ENCODE data around the gene ELP5. TPM values are rescaled to one million over a fixed set of nuclear protein-coding genes. Genes with fewer than 3 reads are reported as not detected.
A peak's percentile ranks its signal among the peaks of the same experiment; 100 is the strongest.

Gene ELP5
- total and polyA plus RNA-seq, 10 of the 15 experiments (the other 5 are each of a cell fraction or from before 2014, with no cell fraction given) = 41.1 to 109 (median 77.5) TPM

DNA sequence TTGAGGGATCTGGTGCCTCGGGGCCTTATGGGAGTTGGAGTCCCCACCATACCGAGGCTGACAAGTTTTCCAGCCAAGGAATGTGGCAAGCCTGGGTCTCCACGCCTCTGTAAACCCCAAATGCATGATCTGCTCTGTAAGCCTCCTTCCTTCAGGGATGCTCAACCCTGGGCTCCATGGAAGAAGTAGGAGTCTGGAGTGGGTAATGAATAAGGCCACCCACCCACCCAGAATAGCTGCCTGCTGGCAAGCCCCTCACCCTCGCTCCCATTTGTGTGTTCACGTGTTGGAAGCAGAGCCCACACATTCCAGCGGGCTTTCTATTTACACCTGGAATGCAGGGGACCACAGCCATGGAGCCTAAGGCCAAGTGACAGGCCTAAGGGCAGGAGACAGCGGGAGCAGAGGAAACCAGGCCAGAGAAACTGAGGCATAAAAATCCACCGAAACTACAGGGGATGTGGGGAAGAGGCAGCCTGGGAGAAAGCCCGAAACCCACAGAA, 36.8 kb upstream of the ELP5 start (continued):
- TF ChIP-seq, protein P1, sequence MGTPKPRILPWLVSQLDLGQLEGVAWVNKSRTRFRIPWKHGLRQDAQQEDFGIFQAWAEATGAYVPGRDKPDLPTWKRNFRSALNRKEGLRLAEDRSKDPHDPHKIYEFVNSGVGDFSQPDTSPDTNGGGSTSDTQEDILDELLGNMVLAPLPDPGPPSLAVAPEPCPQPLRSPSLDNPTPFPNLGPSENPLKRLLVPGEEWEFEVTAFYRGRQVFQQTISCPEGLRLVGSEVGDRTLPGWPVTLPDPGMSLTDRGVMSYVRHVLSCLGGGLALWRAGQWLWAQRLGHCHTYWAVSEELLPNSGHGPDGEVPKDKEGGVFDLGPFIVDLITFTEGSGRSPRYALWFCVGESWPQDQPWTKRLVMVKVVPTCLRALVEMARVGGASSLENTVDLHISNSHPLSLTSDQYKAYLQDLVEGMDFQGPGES (IDR thresholded peaks at IDR 0.05) = 0 out of 2 replicates have a peak, but pooled peaks have one; percentile 15
- TF ChIP-seq, protein P2, sequence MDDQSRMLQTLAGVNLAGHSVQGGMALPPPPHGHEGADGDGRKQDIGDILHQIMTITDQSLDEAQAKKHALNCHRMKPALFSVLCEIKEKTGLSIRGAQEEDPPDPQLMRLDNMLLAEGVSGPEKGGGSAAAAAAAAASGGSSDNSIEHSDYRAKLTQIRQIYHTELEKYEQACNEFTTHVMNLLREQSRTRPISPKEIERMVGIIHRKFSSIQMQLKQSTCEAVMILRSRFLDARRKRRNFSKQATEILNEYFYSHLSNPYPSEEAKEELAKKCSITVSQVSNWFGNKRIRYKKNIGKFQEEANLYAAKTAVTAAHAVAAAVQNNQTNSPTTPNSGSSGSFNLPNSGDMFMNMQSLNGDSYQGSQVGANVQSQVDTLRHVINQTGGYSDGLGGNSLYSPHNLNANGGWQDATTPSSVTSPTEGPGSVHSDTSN (IDR thresholded peaks at IDR 0.05; ENCODE audit: insufficient replicate concordance, low read depth, low read length) = no peak
- TF ChIP-seq POLR2A (IDR thresholded peaks at IDR 0.05; ENCODE audit: low read depth, low read length) = no peak
- TF ChIP-seq FOXK2 (IDR thresholded peaks at IDR 0.05) = no peak
- 0 out of 2 replicates have a peak, but pooled peaks have one; percentile 36 for TF ChIP-seq CREB1 (IDR thresholded peaks at IDR 0.05; ENCODE audit: low read depth)
- no peak for TF ChIP-seq IKZF2 (IDR thresholded peaks at IDR 0.05)
- TF ChIP-seq, protein P3, sequence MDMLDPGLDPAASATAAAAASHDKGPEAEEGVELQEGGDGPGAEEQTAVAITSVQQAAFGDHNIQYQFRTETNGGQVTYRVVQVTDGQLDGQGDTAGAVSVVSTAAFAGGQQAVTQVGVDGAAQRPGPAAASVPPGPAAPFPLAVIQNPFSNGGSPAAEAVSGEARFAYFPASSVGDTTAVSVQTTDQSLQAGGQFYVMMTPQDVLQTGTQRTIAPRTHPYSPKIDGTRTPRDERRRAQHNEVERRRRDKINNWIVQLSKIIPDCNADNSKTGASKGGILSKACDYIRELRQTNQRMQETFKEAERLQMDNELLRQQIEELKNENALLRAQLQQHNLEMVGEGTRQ (IDR thresholded peaks at IDR 0.05; ENCODE audit: borderline replicate concordance, low read depth, low read length) = no peak
- no peak for TF ChIP-seq SMAD1 (IDR thresholded peaks at IDR 0.05; ENCODE audit: low read depth, partially characterized antibody)
- TF ChIP-seq, protein P4, sequence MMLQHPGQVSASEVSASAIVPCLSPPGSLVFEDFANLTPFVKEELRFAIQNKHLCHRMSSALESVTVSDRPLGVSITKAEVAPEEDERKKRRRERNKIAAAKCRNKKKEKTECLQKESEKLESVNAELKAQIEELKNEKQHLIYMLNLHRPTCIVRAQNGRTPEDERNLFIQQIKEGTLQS (IDR thresholded peaks at IDR 0.05; ENCODE audit: borderline replicate concordance, extremely low read depth, low read depth, low read length) = 0 out of 2 replicates have a peak, but pooled peaks have one; percentile 37
- TF ChIP-seq MXI1 (IDR thresholded peaks at IDR 0.05; ENCODE audit: low read depth, low read length) = no peak
- TF ChIP-seq GABPA (IDR thresholded peaks at IDR 0.05; ENCODE audit: low read depth) = no peak
- TF ChIP-seq HCFC1 (IDR thresholded peaks at IDR 0.05; ENCODE audit: low read length) = peak; percentile 99; the same call in 1 of the 2 replicates
- TF ChIP-seq SP1 (IDR thresholded peaks at IDR 0.05; ENCODE audit: low read depth, low read length) = peak; percentile 11
- no peak for TF ChIP-seq SREBF1 (IDR thresholded peaks at IDR 0.05; ENCODE audit: low read length)
- TF ChIP-seq, protein P5, sequence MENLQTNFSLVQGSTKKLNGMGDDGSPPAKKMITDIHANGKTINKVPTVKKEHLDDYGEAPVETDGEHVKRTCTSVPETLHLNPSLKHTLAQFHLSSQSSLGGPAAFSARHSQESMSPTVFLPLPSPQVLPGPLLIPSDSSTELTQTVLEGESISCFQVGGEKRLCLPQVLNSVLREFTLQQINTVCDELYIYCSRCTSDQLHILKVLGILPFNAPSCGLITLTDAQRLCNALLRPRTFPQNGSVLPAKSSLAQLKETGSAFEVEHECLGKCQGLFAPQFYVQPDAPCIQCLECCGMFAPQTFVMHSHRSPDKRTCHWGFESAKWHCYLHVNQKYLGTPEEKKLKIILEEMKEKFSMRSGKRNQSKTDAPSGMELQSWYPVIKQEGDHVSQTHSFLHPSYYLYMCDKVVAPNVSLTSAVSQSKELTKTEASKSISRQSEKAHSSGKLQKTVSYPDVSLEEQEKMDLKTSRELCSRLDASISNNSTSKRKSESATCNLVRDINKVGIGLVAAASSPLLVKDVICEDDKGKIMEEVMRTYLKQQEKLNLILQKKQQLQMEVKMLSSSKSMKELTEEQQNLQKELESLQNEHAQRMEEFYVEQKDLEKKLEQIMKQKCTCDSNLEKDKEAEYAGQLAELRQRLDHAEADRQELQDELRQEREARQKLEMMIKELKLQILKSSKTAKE (IDR thresholded peaks at IDR 0.05; ENCODE audit: low read depth, poor library complexity, severe bottlenecking) = no peak
- TF ChIP-seq STAT1 (conservative IDR thresholded peaks at IDR 0.05) = no peak
- TF ChIP-seq MYB (IDR thresholded peaks at IDR 0.05; ENCODE audit: borderline replicate concordance, low read depth, low read length) = no peak
- TF ChIP-seq NFYA (IDR thresholded peaks at IDR 0.05; ENCODE audit: borderline replicate concordance, low read depth, low read length) = no peak
- TF ChIP-seq EGR1 (IDR thresholded peaks at IDR 0.05; ENCODE audit: borderline replicate concordance in 1 of 2, low read depth in 2 of 2, low read length in 2 of 2) = no peak
- TF ChIP-seq MTA3 (IDR thresholded peaks at IDR 0.05; ENCODE audit: borderline replicate concordance, low read length) = no peak
- TF ChIP-seq LARP7 (IDR thresholded peaks at IDR 0.05) = no peak
- TF ChIP-seq RUNX3 (IDR thresholded peaks at IDR 0.05; ENCODE audit: low read length) = no peak
- TF ChIP-seq TBL1XR1 (IDR thresholded peaks at IDR 0.05; ENCODE audit: low read depth, low read length) = no peak
